NCI-H2196 treated with DMSO at 0.1 percent for 48 hours (cell line): ENCODE measurements around the gene WFDC1.

Experiments used
- DNase-seq: peaks from one replicate; lab custom pipeline; 2025; ENCODE audit not compliant: unreplicated experiment; lab: John Stamatoyannopoulos, UW

The WFDC1 gene, protein sequence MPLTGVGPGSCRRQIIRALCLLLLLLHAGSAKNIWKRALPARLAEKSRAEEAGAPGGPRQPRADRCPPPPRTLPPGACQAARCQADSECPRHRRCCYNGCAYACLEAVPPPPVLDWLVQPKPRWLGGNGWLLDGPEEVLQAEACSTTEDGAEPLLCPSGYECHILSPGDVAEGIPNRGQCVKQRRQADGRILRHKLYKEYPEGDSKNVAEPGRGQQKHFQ

DNA sequence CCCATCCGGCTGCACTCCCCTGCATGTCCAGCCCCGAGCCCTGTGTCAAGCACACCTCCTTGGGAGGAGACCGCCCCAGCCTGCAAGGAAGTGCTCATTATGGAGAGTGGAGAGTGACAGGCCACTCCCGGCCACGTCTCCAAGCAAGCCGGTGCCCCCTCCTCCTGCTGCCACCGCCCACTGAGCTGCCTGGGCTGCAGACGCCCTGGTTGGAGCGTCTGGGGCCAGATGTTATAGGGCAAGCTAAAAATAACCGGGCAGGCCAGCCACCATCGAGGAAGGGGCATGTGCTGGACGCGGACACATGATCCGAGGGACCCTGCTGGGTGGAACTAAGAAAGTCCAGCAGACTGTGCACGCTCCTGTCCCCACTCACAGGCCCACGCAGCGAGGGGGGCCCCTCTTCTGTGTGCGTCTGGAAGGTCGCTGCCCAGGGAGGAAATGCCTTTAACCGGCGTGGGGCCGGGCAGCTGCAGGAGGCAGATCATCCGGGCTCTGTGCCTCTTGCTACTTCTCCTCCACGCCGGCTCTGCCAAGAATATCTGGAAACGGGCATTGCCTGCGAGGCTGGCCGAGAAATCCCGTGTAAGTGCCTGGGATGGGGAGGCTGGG is at the start of gene WFDC1:
Gene WFDC1 (plus strand): TSS at position 348 of the 612 bp plus-strand sequence. CDS start 94 bp downstream, at position 442.
- DNase-seq = no peak

DNA sequence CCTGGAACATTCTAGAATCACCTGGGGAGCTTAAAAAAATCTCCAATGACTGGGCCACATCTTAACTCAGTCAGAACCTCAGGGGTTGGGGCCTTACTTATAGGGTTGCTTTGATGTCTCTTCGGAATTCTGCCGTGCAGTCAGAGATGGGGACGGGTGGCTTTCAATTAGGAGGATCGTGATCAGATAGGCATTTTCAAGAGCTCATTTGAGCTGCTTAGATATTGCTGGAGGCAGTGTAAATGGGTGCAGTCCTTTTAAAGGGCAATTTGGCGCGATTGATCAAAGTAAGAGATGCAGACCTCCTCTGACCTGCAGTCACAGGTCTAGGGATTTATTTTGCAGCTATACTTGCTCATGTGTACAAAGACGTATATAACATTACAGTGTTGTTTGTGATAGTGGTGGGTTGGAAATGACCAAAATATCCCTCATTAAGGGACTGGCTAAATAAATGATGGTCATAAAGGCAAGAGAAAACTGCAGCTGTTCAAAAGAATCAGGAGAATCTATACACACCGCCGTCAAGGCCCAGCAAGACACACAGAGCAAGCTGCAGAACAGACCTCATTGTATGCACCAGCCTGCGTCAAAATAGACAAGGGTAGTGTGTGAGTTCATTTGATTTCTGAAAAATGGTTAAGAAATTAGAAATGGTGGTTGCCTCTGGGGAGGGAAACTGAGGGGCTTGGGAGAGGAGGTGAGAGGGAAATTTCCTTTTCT is 48.6 kb upstream of the WFDC1 start:
- no peak for DNase-seq

DNA sequence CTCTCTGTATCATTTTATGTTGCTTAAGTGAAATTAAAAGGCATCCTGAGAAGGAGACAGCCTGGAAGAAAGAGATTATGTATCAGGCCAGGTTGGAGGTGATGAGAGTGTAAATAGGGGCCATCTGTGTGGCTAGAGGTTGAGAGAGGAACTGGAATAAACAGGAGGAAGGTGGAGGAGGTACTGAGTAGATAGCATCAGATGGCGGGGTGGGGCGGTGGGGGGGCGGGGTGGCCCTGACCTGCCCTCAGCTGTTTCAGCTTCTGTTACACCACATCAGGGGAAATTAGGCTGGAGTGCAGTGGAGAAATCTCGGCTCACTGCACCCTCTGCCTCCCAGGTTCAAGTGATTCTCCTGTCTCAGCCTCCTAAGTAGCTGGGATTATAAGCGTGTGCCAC is 48.0 kb upstream of the WFDC1 start:
- DNase-seq = no peak

DNA sequence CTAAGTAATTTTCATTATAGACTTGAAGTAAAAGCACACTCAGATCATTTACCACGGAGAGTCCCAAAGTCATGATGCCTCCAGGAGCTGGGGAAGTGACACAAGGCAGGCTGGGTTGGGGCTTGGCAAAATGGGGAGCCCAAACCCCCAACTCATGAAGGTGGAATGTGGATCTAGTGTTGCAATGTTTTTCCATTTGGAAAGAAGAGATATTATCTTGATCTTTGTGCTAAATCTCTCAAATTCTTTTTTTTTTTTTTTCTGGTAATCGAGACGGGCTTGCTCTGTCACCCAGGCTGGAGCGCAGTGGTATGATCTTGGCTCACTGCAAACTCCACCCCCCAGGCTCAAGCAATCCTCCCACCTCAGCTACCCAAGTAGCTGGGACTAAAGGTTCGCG is 47.3 kb upstream of the WFDC1 start:
- DNase-seq = no peak

DNA sequence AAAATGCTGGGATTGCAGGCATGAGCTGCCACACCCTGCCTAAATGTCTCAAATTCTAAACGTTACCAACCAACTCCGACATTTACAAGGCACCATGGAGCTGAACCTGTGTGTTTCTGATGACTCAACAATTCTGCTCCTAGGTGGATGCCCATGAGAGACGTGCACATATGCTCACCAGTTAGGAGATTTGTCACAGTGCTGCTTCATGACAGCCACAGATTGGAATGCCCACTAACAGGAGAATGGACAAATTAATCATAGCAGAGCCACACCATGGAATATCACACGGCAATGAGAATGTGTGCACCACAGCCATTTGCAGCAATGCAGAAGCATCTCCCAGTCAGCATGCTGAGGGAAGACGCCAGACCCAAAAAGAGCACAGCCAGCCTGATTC is 46.8 kb upstream of the WFDC1 start:
- DNase-seq = no peak

DNA sequence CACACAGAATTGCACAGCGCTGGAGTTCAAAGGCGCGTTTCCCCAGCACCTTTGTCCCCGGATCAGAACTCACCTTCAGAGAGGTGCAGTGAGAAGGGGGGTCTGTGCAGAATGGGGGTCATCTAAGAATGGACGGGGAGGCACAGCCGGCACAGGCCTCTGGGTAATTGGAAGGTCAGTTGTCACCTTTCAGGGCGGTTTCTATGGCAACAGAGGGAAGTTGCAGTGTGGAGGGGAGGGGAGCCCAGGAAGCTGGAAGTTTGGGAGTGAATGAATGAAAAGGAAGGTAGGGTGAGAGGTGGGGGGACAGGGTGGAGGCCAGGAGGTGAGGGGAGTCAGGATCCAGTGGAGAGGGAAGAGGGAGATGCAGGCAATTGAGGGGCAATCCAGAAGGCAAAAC is 42.5 kb upstream of the WFDC1 start:
- no peak for DNase-seq

DNA sequence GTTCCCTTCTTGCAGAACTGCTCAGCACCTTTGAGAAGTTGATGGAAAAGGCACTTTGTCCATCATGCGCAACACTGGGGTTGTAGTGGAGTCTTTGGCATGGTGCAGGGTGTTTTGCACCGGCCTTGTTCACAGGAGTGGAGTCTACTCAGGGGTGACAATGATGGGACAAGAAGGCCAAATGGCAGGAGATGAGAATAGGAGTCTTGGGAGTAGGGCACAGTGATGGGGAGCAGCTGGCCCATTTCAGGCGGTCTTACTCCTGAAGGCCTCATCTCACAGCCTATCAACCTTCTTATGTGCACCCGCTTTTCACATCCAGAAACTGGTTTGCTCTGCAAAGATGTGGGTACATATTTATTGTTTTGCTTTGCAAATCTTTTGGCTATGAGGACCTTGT is 41.5 kb upstream of the WFDC1 start:
- DNase-seq = no peak

DNA sequence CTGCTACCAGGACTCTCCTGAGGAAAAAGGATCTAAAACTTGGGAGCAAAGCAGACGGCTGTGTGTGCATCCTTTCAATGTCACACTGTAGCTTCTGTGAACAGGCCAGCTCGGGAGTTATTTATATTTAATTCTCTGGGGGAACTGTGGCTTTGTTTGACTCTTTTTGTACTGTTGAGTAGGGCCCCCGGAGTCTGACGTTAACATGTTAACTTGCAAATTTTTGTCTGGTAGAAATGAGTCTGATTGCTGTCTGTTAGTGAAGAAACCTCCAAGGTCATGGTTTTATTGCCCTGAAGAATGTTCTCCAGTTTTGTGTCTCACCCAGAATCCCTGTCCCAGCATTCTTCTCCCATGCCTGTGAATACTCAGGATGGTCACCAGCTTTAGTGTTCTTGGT is 40.6 kb upstream of the WFDC1 start:
- DNase-seq = no peak

DNA sequence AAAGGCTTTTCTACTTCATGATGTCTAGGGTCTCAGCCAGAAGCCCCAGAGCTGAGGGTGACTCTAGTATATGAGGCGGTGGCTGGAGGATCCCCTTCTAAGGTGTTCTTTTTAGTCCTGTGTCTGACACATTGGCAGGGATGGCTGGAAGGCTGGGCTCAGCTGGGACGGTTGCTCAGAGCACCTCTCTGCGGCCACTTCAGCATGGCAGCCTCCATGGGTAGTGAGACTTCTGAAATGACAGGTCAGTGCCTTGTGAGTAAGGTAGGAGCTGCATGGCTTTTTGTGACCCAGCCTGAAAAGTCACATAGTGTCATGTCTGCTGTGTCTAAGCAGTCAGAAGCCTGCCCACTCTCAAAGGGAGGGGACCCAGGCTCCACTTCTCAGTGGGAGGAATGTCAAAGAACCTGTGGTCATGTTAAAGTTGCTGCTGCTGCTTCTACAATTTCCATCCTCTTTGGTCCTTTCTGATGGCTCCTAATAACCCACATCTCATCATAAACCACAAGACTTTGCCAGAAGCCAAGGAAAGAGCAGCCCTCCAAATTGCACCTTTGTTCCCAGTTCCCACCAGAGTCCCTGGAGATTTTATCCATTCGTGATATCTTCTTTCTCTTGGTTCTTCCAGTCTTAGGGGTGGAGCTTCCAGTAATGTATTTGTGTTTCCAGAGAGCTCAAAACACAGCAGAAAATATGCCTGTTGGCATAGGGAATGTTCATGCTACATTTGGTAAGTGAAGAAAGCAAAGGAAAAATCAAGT is 39.4 kb upstream of the WFDC1 start:
- DNase-seq = no peak

DNA sequence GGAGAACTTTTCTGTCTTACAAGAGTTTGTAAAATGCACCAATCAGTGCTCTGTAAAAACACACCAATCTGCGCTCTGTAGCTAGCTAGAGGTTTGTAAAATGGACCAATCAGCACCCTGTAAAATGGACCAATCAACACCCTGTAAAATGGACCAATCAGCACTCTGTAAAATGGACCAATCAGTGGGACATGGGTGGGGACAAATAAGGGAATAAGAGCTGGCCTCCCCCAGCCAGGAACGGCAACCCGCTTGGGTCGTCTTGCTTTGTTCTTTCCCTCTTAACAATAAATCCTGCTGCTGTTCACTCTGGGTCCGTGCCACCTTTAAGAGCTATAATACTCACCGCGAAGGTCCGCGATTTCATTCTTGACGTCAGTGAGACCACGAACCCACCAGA is 36.4 kb upstream of the WFDC1 start:
- DNase-seq = no peak

DNA sequence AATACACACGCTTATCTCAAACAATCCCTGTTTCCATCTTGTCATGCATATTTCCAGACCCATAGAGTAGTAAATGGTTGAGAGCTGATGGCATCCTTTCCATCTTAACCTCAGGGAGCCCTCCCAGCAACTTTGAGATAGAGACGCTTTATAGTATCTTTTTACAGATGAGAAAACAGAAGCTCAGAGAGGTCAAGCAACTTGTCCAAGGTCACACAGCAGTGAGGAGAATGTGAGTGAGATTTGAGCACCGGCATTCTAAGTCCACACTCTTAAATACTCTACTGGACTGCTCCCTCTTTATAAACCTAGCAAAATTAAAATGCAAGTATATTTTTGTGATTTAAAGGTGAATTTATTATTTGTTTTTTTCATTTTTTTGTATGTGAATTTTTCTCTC is 35.0 kb upstream of the WFDC1 start:
- no peak for DNase-seq

DNA sequence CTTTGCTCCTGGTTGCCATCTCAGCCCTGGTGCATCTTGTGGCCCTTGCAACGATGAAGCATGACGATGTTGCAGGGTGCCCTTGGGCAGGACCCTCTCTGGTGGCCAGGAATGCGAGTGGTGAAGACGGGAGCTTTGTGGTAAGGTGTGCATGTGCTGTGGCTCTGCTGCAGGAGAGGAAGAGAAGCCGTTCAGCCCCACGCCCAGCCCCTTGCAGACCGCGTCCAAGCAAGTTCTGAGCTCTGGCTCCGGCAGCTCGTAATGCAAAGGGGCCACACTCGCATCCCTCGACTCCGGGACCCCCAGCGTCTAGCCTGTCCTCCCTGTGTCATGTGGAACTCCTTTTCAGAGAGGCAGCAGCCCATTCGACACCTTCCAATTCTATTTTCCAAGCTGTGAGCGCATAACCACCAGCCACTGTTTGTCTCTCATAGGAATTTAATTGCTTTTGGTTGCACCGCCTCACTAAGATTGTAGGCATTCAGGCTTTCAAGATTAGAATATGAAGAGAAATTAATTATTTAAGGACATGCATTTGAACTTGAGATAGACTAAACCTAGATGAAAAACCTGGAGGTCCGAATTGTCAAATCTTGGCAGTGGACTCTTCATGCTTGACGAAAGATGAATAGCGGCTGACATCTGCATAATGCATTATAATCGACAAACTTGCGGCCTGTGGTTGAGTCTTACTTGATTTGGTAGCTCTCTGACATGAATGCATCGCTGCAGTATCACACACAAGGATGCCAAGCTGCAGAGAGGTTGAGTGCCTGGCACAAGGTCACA is 33.7 kb upstream of the WFDC1 start:
- DNase-seq = no peak

DNA sequence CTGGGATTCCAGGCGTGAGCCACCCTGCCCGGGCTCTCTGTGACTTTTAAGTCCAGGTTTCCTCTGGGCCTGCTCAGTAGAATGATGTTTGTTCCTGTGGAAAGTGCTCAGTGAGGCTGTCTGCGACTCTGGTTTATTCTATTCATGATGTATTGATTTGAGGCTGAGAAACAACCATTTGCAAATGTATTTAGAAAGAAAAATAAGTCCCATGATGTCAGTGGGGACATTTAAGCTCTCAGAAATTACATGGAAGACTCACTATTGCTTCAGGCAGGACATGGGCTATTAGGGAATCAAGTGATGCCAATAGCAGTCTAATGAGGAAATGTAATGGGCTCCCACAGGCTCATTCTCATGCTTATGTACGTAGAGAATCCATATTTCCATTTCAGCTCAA is 32.6 kb upstream of the WFDC1 start:
- no peak for DNase-seq

DNA sequence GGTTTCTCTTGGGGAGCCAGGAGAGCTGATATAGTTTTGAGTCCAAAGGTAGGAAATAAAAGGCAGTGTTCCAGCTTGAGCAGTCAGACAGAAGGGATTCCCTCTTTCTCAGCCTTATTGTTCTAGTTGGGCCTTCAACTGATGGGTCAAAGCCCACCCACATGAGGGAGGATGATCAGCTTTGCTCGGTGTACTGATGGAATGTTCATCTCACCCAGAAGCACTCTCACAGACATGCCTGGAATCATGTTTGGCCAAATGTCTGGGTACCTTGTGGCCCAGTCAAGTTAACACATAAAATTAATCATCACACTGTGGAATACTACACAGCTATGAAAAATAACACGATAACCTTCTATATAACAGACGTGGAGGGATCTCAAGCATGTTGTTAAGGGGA is 31.7 kb upstream of the WFDC1 start:
- DNase-seq = no peak

DNA sequence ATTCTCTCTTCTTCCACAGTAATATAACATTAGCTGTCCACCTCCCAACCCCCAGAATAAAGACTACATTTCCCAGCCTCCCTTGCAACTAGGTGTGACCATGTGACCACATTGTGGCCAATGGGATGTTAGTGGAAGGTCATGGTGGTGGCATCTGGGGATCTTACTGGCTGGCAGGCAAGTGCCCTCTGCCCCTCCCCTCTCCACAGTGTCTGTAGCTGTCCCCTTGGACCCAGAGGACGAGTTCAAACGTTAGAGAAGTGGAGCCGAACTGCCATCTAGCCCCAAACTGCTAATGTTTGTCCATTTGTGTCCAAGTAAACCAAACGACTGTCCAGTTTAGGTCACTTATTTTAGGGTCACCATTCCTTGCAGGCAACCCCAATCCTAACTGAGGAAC is 28.2 kb upstream of the WFDC1 start:
- DNase-seq = peak; percentile 4

DNA sequence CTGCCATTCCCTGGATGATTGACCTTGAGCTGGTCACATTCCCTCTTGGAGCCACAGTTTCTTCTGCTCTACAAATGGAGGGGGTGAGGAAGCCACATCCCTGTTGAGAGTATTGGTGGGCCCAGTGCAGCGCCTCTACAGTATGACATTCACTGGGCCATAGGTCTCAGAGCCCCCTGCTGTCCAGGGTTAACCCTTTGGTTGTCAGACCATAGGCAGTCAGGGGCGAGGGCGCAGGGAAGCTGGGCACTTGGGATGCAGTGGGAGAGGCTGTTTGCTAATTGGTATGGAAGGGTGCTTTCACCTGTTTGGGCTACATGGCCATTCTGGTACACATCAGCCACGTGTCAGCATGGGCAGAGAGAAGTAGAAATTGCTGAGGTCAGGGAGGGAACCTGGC is 27.3 kb upstream of the WFDC1 start:
- no peak for DNase-seq

DNA sequence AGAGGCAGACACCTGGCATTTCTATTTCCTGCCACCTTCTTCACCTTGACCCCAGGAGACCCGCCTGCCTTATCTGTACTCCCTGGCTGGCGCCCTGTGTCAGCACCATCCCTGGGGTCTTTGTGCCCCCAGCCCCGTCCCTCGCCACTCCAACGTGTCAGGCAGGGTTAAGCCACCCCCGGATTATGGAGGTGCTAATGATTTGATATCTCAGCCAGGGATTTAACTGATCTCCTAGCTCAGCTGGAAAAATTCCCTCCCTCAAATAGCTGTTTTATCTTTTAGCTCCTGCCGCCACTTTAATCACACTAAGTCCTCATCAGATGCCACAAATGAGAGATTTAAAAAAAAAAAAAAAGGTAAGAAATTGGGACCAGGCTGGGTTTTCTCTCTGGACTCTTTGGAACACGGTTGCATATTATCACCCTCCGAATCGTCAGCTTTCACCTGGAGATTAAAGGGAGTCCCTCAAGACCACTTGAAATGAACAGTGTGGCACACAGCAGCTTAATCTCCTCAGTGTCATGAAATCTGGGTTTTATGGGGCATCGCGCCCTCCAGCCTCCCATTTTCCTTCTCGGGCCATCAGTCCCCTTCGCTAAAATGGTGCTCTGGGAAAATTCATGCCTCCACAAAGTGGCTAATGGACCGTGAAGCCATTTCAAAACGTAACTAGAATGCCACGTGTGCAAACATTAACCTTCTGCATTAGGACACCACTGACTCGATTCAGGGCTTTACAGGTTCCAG is 26.2 kb upstream of the WFDC1 start:
- DNase-seq = no peak

DNA sequence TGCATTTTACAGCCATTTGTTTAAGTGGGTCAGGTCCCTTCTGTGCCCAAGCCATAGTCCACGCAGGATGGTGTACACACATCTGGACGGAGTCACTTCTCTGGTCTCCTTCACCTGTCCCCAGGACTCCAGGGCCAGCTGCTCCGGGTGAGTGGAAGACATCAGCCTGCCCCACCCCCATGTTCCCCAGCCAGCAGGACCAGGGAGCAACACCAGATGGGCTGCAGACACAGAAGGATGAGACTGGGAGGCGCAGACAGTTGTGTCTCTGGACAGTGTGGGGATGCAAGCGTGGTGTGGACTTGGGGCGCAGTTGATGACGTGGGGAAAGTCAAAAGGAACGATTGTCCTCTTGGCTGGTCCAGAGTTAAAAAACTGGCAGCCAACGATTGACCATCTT is 24.6 kb upstream of the WFDC1 start:
- DNase-seq = no peak

DNA sequence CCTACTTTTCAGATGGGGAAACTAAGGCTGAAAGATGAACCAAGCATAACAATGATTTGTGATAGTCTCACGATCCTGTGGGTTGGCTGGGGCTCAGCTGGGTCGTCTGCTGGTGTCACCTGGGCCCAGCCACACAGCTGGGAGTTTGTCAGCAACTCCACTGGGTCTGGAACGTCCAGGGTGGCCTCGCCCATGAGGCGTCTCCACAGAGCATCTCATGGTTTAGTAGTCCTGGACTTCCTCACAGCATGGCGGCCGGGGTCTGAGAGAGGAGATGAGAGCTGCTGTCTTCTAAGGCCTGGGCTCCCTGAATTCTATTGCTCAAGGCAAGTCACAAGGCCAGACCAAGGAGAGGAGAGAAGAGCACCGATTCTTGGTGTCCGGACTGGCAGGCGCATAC is 24.1 kb upstream of the WFDC1 start:
- DNase-seq = no peak

DNA sequence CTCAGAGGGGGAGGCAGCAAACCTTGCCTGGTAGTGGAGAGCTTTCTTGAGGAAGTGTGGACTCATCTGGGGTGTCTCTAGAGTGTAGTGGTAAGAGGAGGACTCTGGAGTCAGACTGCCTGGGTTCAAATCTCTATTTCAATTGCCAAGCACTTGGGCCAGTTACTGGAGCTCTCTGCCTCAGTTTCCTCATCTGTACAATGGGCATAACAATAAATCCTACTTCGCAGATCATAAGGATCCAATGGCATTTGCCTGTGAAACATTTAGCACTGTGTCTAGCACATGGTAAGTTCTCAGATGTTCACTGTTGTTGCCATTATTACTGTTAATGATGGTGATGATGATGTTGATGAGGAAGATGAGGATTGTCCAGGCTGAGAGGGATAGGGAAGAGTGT is 23.6 kb upstream of the WFDC1 start:
- no peak for DNase-seq
